Measurements from ENCODE around the gene TRAPPC4. TPM values are rescaled to one million over a fixed set of nuclear protein-coding genes. Genes with fewer than 3 reads are reported as not detected.
"Not testable (repeated sequence)": the region's sequence is repeated elsewhere in the genome, so short reads cannot be mapped to it uniquely, and the experiment has no call there.

Gene TRAPPC4
- total RNA-seq, 1 experiment from 2014 or later, result 77.2 TPM

DNA sequence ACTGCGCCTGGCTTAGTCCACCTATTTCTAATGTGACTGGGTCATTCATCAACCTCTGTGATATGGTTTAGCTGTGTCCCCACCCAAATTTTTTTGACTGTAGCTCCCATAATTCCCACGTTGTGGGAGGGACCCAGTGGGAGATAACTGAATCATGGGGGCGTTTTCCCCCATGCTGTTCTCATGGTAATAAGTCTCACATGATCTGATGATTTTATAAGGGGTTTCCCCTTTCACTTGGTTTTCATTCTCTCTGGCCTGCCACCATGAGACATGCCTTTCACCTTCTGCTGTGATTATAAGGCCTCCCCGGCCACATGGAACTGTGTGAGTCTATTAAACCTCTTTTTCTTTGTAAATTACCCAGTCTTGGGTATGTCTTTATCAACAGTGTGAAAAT, 11.9 kb upstream of the TRAPPC4 start:
- in situ Hi-C loops (cut with HindIII; ENCODE audit: low pct_unique_long_range_greater_than_20kb, low sequenced_read_pairs), result no loop called here
- DNase-seq (ENCODE audit: low read depth), result peak; percentile 19

DNA sequence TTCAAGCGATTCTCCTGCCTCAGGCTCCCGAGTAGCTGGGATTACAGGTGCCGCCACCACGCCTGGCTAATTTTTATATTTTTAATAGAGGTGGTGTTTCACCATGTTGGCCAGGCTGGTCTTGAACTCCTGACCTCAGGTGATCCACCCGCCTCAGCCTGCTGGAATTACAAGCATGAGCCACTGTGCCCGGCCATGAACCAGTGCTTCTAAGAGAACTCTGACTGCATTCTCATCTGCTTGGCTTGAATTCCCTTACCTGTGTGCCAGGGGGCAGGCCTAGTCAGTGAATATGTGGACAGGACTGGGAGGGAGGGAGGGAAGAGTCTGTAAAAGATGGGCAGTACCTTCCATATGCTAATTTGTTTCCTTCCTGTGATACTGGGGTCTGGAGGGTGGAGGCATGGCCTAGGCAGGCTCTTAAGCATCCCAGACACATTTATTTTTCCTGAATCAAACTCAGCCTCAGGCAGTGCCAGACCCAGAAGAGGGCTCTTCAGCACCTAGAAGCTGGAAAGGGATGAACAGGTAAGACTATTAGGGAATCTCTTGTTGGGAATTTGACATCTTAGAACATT, 7.0 kb upstream of the TRAPPC4 start:
- in situ Hi-C loops (cut with HindIII; ENCODE audit: low pct_unique_long_range_greater_than_20kb, low sequenced_read_pairs), result no loop called here
- DNase-seq (ENCODE audit: low read depth), result no peak

DNA sequence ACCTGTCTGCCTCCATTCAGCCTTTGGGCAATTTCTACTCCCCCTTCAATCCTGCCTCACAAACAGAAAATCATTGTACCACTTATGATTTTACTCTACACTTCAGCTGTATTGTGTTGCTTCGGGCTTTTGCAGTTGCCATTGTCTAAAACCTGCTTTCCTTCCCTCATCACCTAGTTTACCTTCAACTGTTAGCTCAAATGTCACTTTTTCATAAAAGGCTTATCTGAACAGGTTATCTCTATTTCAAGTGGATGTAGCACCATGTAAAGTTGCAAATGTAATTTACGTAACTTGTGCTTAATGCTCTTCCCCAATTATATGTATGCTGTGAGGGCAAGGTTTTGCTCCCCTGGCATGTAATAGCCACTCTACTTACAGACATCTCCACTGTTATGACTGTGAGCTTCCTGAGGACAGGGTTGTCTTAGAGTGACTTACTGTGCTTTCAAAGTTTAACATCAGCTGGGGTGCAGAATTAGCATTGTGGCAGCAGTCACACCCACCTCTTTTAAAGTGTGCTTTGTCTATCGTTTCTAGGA, 5.9 kb upstream of the TRAPPC4 start:
- in situ Hi-C loops (cut with HindIII; ENCODE audit: low pct_unique_long_range_greater_than_20kb, low sequenced_read_pairs), result no loop called here
- DNase-seq (ENCODE audit: low read depth), result no peak

DNA sequence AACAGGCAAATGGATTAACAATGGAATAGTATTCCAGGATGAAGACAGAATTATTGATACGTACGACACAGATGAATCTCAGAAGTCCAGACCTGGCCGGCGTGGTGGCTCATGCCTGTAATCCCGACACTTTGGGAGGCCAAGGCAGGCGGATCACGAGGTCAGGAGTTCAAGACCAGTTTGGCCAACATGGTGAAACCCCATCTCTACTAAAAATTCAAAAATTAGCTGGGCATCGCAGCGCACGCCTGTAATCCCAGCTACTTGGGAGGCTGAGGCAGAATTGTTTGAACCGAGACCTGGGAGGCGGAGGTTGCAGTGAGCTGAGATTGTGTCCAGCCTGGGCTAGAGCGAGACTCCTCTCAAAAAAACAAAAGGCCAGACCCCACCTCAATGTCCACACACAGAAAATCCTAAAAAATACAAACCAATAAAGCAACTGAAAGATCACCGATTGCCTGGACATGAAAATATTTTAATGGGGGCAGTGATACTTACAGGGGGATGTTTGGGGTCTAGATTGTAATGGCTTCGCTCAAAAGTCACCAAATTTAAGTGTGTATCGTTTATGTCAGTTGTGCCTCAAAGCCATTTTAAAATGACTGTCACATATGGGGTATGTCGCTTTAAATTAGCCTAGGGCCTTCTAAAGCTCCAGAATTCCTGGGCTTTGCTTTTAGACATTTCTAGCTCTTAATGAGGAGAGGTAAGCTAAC, 4.2 kb upstream of the TRAPPC4 start:
- in situ Hi-C loops (cut with HindIII; ENCODE audit: low pct_unique_long_range_greater_than_20kb, low sequenced_read_pairs), result no loop called here
- DNase-seq (ENCODE audit: low read depth), result no peak

DNA sequence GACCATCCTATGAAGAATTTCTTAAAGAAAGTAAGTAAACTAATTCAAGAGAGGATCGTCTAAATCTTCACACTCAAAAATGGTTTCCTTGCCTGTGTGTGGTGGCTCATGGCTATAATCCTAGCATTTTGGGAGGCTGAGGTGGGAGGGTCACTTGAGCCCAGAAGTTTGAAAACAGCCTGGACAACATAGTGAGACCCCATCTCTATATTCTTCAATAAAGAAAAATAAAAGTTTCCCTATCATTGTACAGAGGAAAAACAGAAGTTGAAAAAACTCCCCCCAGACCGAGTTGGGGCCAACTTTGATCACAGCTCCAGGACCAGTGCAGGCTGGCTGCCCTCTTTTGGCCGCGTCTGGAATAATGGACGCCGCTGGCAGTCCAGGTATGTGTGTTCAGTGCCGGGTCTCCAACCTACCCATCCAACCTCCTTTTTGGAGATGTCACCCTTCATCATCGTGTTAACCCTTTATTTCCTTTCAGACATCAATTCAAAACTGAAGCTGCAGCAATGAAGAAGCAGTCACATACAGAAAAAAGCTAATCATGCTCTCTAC, 3.4 kb upstream of the TRAPPC4 start:
- no peak for DNase-seq (ENCODE audit: low read depth)
- in situ Hi-C loops (cut with HindIII; ENCODE audit: low pct_unique_long_range_greater_than_20kb, low sequenced_read_pairs), result no loop called here

DNA sequence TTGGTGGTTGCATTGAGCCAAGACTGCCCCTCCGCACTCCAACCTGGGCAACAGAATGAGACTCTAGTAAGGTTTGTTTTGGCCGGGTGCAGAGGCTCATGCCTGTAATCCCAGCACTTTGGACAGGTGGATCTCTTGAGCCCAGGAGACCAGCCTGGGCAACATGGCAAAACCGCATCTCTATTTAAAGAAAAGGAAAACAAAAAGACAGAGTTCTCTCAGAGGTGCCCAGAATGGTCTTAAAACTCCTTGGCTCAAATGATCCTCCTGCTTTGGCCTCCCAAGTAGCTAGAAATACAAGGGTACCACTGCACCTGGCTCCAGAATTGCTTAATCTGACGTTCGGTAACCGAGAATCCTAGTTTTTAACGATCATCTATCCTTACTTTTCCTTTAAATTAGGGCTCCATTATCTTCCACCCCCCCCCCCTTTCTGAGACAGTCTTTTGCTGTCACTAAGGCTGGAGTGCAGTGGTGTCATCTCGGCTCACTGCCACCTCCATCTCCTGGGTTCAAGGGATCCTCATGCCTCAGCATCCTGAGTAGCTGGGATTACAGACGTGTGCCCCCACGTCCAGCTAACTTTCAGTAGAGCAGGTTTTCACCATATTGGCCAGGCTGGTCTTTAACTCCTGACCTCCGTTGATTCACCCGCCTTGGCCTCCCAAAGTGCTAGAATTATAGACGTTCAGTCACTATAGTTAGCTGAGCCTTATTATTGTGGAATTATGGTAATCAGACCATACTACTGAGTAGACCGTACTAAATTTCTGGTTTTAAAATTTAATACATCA, 2.2 kb upstream of the TRAPPC4 start:
- no peak for DNase-seq (ENCODE audit: low read depth)
- in situ Hi-C loops (cut with HindIII; ENCODE audit: low pct_unique_long_range_greater_than_20kb, low sequenced_read_pairs), result no loop called here

DNA sequence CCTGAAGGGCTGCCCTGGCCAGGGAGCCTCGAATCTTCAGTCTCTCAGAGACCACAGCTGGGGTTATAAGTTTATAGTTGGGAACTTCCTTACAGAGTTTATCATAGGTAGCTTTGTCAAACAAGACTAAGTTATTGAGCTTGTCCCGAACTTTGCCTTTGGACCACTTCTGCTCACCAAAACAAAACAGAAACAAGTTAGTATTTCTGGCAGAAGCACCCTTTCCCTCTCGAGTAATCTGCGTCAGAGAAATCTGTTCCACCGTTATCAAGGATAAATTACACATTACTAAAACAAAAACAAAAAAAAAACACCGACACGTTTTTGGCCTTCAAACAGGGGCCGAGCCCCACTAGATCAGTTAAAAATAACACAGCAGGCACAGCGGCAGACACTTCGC, 1.2 kb upstream of the TRAPPC4 start:
- DNase-seq (ENCODE audit: low read depth); in situ Hi-C loops (cut with HindIII; ENCODE audit: low pct_unique_long_range_greater_than_20kb, low sequenced_read_pairs): not testable (repeated sequence)

DNA sequence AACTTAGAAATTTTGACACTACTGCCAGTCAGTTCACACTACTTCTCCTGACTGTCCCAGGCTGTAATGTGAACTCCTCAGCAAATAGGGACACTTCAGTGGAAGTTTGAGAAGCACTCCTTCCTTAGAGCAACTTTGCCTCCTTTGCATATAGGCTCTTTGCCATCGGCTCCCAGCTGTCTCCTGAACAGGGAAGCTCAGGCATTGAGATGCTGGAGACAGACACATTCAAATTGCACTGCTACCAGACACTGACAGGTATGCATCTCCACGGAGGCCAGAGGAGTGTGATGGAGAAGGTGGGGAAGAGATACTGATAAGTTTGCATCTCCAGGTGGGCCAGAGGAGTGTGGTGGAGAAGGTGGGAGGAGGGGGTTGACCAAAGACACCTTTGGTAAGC, 1.4 kb downstream of the TRAPPC4 start:
- in situ Hi-C loops (cut with HindIII; ENCODE audit: low pct_unique_long_range_greater_than_20kb, low sequenced_read_pairs), result no loop called here
- DNase-seq (ENCODE audit: low read depth), result no peak

DNA sequence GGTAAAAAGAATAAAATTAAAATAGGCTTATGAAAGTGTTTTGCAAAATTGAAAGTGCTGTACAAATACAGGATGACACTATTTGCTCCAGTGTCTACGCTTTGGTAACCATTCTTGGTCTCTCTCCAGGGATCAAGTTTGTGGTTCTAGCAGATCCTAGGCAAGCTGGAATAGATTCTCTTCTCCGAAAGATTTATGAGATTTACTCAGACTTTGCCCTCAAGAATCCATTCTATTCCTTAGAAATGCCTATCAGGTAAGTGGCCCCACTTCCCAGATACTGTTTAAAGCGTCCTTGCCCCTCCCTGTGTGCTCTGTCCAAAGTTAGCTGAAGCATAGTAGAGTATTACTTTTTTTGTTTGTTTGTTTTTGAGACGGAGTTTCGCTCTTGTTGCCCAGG, 3.1 kb downstream of the TRAPPC4 start:
- no peak for DNase-seq (ENCODE audit: low read depth)
- in situ Hi-C loops (cut with HindIII; ENCODE audit: low pct_unique_long_range_greater_than_20kb, low sequenced_read_pairs), result no loop called here

DNA sequence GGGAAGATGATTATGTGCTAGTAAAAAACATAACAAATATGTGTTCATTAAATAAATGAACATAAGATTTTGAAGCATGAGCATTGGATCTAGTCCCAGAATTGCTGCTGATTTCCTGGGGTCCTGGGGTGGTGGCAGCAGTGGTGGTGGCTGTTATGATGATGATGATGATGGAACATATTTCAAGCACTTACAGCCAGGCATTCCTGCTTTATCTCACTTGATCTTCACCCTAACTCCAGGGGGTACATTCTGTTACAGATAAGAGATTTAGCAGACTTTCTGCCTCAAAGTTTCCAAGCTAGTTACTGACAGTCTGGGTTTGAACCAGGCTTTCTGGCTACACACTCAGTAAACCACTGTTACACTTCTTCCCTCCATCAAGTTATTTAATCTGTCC, 5.2 kb downstream of the TRAPPC4 start:
- no peak for DNase-seq (ENCODE audit: low read depth)
- in situ Hi-C loops (cut with HindIII; ENCODE audit: low pct_unique_long_range_greater_than_20kb, low sequenced_read_pairs), result no loop called here

DNA sequence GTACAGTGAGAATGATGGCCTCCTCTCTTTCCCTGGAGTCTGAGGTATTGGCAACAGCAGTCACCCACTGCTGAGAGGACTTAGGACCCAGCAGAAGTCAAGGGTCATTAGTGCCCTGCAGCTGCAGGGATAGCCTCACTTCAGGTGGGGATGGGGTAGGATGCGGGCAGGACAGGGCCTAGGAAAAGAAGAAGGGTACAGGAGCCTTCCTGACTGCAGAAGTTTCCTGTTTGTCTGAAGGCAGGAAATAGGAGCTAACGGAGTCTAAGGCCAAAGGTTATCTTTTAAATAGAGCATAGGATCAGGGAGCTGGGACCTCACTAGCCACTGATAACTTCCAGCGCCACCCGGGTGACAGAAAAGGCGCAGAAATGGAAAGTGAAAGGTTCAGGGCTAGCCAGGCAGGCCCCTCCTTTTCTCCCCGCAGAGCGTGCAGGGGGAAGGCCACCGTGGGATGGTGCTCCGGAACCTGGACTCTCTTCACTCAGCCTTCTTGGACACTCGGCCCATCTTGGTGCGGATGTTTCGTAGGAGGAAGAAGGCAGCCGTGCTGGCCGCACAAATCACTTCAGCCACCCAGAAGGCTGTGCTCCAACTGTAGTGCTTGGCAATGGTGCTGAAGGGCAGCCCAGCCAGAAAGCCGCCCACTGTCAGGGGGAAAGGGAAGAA, 6.0 kb downstream of the TRAPPC4 start:
- in situ Hi-C loops (cut with HindIII; ENCODE audit: low pct_unique_long_range_greater_than_20kb, low sequenced_read_pairs), result no loop called here
- DNase-seq (ENCODE audit: low read depth), result no peak

DNA sequence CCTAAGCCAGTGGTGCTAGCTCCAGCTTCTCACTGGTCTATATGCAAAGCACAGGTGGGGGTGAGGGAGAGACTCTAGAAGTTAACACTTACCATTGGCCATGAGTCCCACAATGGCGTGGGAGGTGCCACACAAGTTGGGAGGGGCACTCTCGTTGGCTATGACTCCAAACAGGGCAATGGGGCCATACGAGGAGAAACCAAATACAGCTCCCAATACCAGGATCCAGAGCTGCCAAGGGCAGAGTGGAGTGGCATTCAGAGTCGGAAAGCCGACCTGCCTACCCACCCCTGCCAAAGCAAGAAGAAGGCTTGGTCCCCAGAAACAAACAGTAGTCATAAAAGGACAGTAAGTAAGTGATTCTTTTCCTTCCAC, 6.5 kb downstream of the TRAPPC4 start:
- DNase-seq (ENCODE audit: low read depth), result no peak
- in situ Hi-C loops (cut with HindIII; ENCODE audit: low pct_unique_long_range_greater_than_20kb, low sequenced_read_pairs), result no loop called here

DNA sequence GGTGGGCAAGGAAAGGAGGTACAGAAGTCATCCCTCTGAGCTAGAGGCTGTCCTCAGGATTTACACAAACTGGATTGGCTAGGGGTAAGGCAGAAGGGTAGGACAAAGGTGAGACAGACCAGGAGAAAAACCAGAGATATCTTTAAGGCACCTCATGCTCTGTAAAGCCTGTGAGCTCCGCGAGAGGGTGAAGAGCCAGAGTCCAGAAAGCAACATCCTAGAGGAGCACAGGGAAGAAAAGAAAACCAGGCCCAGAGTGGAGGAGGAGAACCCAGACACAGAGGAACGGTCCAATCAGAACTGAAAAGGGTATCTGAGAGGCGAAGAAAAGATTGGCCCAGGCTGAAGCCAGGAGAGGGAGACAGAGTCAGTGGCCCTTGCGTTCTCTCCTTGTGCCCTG, 7.0 kb downstream of the TRAPPC4 start:
- in situ Hi-C loops (cut with HindIII; ENCODE audit: low pct_unique_long_range_greater_than_20kb, low sequenced_read_pairs), result no loop called here
- DNase-seq (ENCODE audit: low read depth), result no peak

DNA sequence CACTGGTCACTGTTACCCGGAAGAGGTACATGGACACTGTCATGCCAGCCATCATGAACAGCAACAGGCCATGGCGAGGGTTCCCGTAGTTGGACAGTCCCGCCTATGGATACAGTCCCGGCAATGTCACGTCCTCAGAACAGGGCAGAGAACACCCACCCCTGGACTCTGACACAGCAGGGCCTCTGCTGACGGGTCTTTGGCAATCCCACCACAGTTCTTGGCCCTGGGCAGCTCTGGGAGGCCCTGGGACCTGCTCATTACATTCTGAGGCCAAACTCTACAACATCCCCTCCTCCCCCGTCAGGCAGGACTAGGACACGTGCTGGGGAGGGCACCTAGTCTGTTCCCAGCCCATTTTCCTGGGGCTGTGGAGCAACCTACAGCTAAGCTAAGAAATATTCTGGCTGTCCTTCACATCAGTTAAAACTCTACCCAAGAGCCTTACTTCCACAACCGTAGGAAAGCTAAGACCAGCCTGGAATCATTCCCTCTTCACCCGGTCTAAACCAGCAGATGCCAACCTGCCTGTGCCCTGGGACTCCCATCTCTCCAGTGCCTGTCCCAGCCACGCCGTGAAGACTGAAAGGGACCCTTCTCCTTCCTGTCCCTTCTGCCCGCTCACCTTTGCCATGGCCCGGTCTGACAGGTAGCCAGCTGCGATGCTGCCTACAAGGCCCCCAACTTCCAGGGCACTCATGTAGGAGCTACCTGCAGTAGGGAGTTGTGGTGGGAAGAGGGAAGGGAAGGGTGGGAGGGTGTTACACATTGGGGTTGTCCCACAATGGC, 7.6 kb downstream of the TRAPPC4 start:
- DNase-seq (ENCODE audit: low read depth), result no peak
- in situ Hi-C loops (cut with HindIII; ENCODE audit: low pct_unique_long_range_greater_than_20kb, low sequenced_read_pairs), result no loop called here

DNA sequence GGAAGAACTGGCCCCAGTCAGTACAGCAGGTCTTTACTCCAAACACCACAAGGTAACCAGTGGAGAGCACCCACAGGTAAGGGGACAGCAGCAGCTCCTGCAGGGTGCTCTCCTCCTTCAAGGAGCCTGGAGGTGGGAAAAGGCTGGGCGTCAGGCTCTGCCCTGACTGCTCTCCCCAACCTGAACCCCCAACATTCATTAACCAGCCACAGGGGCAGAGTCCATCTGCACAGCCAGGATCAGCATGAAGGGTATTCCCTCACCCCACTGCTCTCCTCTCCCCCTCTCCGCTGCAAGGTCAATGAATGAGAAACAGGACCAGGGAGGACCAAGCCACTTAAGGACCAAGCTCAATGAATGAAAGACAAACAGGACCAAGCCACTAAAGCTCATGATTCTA, 8.4 kb downstream of the TRAPPC4 start:
- in situ Hi-C loops (cut with HindIII; ENCODE audit: low pct_unique_long_range_greater_than_20kb, low sequenced_read_pairs), result no loop called here
- no peak for DNase-seq (ENCODE audit: low read depth)

DNA sequence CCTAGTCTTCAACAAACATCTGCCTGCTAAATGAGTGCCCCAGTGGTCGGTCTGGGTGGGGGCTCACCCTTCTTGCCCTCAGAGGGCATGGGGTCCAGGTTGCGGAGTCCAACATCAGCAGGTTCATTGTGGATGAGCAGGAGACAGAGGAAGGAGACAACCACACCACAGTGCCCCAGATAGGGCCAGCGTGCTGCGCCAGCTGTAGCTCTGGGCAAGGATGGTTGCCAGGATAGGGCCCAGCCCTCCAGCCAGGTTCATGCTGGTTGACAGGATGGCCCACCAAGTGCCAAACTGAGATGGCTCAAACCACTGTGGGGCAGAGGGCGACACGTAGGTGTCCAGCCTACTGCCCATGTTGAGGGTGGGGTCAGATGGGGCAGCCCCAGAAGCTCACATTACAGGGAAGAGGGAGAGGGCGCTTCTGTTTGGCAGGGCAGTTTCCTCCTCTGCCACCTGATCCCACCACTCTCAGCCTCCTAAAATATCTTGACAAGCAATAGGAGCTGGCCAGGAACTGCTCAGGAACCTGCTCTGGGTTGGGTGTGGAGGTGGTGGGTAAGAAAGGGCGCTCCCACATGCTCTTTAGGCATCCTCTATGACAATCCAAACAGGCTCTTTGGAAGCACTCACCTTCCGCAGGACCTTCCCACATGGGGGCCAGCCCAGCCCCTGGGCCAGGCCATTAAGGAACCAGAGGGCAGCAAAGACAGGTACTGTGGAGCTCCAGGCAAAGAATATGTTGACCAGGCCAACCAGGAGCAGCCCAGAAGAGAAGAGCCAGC, 9.2 kb downstream of the TRAPPC4 start:
- in situ Hi-C loops (cut with HindIII; ENCODE audit: low pct_unique_long_range_greater_than_20kb, low sequenced_read_pairs), result no loop called here
- DNase-seq (ENCODE audit: low read depth), result no peak

DNA sequence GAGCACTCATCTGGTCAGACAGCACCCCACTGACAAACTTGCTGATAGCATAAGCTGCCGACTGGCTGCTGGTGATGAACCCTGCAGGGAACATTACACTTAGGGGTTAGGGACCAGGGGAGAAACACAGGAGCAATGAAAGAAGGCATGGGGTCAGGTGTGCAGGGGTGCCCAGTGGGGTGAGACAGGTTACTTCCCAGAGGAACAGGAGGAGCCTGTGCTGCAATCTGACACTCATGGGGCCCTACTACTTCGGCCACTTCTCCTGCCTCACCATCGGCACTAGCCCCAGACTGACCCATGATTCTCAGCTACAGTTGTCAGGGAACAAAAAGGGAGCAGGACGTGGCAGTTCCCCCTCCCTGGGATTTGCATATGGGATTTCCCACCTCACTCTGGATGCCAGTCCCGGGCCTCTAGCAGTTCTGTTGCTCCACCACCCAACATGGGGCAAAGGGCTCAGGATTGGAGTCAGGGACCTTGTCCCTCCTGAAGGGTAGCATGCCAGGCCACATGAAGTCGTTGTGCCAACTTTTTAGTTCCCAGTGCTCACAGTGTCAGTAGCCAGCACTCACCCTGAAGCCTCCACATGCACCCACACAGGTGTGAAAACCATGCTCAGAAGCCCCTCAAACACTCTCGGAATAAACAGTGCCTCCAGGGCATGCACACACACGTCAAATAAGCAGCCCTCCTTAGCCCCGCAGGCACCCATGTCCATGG, 9.9 kb downstream of the TRAPPC4 start:
- DNase-seq (ENCODE audit: low read depth), result no peak
- in situ Hi-C loops (cut with HindIII; ENCODE audit: low pct_unique_long_range_greater_than_20kb, low sequenced_read_pairs), result no loop called here

All from Caki2 (cell line).